NCI-H510A treated with DMSO at 0.1 percent for 48 hours (cell line): ENCODE measurements around the gene USE1.

ENCODE experiments used
- DNase-seq: peaks from one replicate; lab custom pipeline; 2025; lab: John Stamatoyannopoulos, UW

USE1 gene

DNA sequence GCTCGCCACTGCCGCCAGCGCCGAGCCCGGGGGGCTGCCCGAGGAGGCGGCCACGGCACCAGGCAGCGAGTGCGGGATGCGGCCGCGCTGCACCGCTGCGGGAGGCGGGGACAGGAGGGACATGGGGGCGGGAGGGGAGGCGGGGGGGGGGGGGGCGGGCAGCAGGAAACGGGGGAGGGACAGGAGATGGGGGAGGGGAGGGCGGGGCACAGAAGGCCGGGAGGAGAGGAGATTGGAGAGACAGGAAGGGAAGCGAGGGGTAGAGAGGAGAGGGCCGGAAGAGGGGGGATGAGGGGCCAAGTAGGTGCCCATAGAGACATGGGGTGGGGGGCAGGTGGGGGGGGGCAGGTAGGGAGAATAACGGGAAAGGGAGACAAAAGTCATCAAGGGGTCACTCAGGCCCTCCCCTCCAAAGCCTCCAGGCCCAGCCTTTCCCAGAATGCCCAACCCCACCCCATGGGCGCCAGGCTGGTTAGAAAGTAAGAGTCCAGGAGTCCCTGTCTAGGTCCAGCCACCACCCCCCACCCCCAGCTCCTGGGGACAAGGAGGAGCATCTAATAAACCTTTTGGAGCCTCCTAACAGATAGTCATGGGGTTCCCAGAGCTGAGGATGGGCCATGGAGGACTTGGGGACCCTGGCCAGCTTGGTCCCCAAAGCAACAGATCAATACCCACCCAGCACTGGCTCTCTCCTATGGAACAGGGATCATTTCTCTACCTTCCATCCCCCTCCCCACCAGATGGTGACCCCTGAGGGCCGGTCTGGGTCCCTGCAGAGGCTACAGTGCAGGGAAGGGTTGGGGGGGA is 21.0 kb downstream of the USE1 start:
- peak; percentile 56 for DNase-seq

DNA sequence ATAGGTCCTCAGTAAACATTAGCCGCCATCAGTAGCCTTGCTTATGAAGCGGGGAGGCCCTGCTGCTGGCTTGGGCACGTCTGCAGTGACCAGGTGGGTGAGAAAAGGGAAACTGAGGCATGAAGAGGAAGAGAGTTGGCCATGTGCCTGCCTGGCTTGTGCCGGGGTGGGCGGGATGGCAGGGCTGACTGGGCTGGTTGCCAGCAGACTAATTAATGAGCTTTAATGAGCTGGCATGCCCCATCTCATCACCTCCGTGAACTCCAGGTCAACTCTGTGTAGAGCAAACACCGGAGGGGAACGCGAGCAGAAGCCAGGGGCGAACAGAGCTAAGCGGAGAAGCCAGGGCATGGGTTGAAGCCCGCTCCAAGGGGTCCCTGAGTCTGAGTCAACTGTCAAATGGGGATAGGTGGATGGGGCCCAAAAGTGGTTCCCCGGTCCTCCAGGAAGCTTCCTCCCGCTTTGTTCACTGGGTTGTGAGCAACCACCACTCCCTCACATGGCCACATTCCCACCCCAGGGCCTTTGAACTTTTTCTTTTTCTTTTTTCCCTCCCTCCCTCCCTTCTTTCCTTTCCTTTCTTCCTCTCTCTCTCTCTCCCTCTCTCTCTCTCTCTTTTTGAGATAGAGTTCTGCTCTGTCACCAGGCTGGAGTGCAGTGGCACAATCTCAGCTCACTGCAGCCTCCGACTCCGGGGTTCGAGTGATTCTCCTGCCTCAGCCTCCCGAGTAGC is 21.8 kb downstream of the USE1 start:
- no peak for DNase-seq

DNA sequence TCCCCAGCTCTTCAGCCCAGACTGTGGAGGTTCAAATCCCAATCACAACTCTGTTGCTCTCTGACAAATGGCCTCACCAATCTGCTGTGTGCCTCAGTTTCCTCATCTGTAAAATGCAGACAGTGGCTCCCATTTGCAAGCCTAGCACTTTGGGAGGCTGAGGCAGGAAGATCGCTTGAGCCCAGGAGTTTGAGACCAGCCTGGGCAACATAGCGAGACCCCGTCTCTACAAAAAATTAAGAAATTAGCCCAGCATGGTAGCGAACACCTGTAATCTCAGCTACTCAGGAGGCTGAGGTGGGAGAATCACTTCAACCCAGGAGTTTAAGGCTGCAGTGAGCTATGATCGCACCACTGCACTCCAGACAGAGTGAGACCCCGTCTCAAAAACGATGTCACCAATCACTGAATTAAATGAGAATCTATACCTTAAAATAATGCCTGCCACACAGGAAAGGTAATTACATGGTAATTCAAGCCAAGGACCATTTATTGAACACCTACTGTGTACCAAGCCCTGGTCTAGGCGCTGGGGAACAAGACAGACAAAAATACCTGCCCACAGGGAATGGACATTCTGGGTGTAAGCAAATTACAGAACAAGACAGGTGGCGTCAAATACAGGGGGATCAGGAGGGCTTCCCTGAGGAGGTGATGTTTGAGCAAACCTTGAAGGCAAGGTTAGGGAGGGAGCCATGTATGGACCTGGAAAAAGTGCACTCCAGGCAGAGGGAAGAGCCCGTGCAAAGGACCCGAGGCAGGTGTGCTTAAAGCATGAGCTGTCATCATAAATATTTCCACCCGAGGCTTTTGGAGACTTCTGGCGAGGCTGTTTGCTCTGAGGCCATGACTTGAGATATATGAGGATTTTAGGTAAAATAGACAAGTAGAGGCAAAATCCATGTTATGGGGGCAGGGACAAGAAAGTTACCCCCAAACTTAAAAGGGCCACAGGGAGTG is 22.9 kb downstream of the USE1 start:
- DNase-seq, result no peak

DNA sequence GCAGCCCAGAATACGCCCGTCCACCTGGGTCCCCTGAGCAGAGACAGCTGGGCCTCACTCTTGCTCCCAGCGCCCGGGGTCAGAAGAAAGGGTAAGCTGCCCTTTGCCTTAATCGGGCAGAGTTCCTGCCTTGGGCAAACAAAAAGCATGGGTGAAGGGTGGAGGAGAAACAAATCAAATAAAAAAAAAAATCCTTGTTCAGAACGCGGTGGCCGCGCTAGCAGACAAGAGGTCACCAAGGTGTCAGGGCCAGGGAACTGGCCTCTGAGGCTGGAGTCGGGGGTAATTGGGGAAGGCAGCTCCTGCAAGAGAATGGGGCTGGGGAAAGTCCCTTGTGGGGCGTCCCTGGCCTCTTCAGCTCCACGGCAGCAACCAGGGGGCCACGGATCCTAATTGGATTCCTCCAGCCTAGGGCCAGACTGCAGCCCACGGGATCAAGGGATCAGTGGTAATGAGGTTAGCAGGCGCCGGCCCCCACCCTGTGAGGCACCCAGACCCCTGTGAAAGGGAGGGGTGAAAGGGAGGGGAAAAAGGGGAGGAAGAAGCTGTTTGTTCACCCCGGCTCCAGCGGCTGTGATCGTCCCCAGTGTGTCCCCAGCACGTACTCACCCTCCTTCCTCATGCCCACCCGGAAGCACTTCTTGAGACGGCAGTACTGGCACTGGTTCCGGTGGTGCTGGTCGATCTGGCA is 25.1 kb downstream of the USE1 start:
- no peak for DNase-seq

DNA sequence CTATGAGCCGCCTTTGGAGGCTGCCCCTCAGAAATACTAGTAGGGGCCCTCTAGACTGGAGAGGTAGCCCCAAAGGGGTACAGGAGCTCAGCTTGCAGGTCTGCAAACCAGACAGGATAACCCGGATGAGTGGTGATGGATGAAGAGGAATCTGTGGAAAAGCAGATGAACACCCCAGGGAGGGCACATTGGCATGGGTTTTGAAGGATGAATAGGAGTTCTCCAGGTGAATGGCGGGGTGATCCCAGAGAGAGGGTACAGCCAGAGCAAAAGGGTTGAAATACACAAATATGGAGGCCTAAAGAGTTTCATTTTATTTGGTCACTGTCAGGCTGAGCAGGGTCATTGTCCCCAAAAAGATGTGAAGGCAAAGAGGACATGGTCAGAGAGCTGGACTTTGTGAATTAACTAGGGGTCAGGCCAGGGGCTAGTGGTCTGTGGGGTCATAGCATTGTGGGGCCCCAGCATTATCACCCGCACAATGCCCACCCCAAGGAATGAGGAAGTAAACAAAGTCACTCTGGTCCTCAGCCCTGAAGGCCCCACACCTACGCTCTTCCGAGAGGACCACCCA is 25.8 kb downstream of the USE1 start:
- no peak for DNase-seq

DNA sequence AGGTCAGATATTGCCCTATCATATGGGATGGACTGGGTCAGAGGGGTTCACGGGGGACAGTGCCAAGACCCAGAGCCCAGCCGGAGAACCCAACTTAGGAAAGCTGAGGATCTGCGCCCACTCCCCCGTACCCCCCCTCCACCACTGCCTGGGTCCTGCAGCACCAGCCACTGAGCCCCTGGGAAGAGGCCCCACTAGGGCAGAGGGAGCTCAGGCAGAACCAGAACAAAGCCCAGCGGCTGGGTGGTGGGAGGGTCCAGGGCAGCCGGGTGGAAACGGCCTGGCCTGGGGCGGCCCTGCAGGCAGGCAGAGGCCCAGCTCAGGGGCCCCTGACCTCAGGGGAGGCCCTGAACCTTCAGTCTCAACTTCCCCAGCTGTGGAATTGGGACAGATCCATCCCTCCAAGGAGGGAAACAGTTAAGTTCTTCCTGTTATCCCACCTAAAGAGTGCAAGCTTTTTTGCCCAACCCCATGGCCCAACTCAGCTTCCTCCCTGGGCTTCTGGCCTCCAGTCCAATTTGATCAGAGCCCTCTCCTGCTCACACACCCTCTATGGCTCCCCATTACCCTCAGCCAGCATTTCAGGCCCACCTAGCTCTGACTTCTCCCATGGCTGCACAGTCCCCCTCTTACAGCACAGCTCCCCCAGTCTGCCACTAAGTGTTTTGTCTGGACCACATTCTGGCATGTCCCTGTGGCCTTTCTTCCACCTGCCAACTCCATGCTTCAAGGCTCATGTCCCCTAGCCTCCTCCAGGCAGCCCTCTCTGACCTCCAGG is 27.5 kb downstream of the USE1 start:
- DNase-seq, result no peak

DNA sequence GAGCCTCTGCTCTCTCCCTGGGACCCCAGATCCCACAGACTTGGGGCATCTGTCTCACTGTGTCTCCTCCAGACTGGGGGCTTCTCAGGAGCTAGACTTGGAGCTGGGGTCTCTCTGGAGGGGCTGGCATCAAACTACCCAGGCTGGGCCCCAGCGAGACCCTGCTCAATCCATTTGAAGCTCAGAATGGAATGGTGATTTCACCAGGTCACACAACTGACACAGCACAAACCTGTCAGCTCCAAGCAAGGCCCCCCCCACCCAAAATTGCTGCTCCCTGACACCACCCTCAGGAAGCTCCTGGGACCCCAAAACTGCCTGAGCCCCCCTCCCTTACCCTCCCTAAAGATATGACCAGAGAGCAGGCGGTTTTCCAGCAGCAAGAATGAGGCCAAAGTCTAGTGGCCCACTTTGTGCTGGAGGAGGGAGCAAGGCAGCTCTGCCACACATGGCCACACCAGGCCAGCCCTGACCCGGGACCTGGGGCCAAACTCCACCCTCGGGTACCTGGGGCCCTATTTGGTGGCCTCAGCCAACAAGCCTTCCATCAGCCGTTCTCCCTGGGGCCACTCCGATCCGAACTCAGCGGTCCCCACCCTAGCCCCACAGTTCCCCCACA is 28.2 kb downstream of the USE1 start:
- no peak for DNase-seq

DNA sequence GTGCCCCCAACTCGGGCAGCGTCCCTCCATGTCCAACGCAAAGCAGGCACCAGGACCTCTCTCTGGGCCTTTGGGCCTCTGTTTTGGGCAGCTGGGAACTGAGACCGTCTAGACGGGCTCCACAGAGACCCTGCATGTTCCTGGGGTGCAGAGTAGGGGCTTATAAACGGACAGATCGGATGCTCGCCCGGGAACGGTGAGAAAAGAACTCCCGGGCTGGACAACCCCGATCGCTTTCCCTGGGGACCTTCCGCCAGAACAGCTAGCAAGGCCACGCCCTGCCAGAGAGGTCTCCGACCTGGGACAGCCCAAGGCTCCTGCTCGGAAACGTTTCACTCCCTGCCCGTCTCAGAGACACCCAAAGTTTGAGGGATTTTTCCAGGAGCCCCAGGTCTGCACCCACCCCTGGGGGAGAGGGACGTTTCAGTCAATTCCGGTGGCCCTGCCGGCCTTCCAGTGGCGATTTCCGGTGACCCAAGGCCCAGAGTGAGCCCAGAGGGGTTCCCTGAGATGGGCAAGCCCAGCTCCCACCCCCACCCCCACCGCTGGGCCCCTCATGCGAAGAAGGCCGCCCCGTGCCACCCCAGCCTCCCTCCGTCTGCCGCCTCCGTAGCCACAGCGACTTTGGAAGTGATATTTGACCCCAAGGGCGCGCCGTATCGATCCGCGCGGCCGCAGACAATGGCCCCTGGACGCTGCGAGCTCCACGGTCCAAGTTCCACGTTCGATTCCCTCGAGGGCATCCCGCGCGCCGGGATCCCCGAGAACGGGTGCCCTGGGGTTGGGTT is 28.9 kb downstream of the USE1 start:
- peak; percentile 13 for DNase-seq

DNA sequence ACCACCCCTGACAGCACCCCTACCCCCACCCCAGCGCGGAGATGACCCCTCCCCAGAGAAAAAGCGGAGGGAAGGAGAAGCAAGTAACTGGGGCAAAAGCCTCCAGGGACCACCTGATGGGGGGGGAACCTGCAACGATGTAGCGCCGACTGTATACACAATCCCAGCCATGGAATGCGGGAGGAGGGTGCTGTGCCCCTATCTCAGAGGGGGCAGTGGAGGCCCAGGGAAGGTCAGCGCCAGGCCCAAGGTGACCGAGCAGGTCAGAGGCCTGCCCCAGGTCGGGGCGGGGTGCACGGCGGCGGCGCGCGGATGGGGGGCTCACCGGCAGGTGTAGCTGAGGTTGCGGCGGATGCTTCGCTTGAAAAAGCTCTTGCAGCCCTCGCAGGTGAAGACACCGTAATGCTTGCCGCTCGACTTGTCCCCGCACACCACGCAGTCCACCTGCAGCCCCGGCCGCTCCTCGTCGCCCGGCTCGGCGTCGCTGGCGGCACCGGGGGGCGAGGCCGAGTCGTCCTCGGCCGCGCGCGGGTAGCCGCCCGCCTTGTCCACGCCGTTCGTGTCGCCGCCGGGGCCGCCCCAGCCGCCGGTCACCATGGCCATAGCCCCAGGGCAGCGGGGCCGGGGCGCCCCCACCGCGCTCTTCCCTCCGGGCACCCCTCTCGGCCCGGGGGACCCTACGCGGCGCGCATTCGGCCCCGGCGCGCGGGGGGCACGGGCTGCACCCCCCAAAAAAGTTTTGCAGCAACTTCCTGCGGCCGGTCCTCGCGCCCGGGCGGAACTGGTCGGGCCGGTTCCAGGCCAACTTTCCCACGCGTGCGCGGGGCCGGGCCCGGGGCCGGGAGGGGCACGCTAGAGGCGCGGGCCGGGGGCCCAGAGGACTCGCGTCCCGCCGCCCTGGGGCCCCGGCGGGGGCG is 29.7 kb downstream of the USE1 start:
- no peak for DNase-seq

DNA sequence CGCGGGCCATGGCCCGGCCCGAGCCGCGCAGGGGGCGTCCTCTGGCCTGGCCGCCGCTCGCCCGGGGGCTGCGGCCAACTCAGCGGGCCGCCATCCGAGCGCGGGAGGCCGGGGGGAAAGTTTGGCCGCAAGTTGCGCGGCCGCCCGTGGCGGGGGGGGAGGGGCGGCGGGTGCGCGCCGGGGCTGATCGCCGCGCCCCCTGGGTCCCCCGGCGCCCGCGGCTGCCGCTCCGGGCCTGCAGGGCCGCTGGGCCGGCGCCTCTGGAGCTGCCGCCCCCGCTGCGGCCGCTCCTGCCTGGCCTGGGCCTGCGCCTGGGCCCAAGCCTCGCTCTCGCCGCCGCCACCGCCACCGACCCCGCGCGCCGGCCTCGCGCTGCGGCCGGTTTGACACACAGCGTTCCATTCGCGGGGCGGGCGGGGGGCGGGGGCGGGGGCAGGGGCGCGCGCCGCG is 30.4 kb downstream of the USE1 start, which contains the start of gene NR2F6:
NR2F6 (minus strand) TSS at position 385 of the 450 bp plus-strand sequence. CDS start 699 bp downstream, outside the sequence.
- DNase-seq, result no peak

DNA sequence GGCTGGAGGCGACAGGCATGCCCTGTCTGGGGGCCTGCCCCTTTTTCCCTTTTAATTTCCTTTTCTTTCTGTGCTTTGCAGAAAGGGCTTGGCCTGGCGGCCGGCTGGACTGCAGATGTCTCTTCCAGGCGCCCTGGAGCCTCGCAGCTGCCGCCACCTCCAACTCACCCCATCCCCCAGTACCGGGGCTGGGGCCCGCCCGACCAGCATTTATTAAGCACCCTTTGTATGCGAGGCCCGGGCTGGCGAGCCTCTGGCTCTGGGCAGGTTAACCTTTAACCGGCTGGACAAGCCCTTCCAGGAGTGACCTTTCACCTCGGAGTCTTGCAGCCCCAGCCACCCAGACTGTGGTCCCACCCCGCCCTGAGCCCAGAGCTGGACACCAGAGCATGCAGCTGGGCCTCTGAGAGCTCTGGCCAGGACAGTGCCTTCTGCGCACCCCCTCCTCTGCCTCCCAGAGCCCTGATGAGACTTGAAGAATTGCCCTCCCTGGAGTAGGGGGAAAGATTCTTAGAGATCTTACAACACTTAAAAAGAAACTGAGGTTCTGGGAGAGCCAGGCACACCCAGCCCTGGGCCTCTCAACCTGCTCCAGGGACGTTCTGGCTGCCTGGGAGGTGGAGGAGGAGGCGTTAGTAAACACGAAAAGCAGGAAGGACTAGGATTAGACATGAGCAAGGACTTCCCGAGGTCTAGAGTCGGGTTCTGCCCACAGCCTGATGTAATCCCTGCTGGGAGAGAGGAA is 31.7 kb downstream of the USE1 start:
- DNase-seq, result peak; percentile 41

DNA sequence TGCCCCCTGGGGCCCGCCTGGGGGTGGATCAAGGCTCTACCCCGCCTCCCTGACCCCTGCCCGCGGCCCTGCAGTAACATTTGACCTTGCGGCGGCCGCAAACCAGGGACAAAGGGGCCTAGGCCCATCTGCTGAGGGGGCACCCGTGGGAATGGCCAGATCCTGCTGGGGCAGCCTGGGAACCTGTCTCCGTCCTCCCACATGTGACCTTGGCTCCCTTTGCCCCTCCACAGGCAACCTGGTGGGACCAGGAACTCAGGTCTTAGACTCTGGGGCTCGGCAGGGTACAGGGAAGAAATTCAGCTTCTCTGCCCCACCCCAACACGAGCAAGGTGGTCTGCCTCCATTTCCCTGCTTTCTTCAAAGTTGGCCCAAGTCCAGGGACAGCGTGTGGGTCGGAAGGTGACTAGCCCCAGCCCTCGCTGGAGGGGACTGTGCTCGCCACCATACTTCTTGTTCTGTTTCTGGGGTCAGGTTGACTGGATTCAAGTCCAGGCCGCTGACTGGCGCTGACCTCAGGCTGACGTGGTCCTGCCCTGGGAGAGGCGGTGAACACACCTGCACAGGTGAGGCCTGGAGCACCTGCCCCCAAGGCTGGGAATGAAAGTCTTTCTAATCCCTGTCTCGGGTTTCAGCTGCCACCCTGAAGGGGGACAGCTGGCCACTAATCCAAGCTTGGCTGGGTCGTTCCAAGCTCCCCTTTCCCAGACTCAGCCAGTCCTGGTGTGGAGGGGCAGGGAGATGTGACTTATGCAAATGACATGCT is 33.0 kb downstream of the USE1 start:
- peak; percentile 87 for DNase-seq

DNA sequence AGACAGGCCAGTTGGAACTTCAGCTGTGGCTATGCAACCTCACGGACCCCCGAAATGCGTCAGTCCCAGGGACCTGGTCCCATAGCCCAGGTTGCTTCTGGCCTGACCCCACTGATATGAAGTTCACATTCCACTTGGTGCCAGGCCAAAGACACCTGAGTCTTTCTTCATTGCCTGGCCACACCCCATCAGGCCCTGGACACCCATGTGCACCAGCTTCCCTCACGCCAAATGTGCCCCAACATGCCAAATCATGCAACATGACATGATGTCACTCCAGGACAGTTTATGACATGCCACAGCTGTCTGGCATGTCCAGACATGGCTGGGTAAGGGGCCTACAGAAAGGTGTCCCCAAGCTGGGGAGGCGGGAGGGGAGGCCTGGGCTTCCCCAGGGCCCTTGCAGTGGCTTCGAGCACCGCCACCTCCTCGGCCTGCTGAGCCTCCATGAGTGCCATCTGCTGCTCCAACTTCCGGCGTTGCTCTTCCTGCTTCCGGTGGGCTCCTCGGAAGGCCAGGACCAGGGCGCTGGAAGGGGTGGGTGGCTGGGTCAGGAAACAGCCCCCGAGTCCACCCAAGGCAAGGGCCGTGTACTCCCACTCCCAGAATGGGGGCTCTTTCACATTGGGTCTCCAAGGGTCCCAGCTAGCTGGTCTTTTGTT is 34.9 kb downstream of the USE1 start:
- DNase-seq, result no peak

DNA sequence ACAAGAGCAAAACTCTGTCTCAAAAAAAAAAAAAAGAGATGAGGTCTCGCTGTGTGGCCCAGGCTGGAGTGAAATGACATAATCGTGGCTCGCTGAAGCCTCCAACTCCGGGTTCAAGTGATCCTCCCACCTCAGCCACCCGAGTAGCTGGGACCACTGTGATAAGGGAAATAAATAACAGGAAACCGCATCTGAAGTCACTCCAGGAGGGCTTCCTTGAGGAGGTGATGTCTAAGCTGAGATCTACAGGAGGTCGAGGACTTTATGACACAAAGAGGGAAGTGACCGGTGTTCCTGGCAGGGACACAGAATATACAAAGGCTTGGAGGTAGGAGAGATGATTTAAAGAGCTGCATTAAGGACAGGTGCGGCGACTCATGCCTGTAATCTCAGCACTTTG is 39.5 kb downstream of the USE1 start:
- no peak for DNase-seq

DNA sequence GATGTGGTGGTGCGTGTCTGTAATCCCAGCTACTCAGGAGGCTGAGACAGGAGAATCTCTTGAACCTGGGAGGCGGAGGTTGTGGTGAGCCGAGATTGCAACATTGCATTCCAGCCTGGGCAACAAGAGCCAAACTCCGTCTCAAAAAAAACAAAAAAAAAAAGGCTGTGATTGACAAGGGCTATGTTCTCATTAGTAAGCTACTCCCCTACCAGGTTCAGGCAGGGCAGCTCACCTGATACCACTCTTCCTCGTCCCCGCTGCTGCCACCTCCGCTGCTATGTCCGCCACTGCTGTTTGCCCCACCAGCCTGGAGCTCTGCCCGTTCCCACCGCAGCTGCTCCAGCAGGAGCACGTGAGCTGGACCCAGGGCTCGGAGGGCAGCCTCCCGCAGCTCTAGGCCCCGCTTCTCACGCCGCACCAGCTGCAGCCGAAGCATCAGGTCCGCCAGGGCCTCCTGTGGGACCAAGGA is 40.0 kb downstream of the USE1 start:
- DNase-seq, result peak; percentile 43

DNA sequence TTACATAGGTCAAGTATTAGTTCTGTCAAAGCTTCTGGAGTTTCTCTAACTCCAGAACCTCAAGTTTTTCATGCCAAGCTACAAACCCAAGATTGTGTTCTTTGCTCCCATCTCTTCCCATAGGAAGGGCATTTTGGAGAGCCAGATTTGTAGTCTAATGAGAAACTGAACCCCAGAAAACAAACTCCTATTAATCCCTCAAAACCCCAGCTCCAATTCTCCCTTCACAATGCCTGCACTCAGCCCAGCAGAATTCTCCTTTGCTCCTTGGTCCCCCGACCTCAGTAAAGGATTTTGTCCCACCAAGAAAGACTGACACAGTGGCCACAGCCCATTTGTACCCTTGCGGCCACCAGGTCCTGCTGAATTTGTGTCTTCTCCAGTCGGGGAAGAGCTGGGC is 41.0 kb downstream of the USE1 start:
- DNase-seq, result no peak
